Keratinocyte (primary cell): Measurements from ENCODE around the gene DMRT3.

Source experiments
- CTCF ChIP-seq, 3 experiments: IDR thresholded peaks in 1 of 3; conservative IDR thresholded peaks in 1 of 3; optimal IDR thresholded peaks in 1 of 3; 2 replicates in 2 of 3; 3 replicates in 1 of 3; pipeline versions ENCODE3 to v1.5.1; 2011; ENCODE audit warnings: low read length in 3 of 3, mild to moderate bottlenecking in 3 of 3, moderate library complexity in 2 of 3, control low read depth in 1 of 3, inconsistent platforms in 1 of 3; ENCODE audit not compliant: insufficient read depth in 2 of 3; ENCODE audit errors: extremely low read depth in 1 of 3
- EZH2 ChIP-seq: IDR thresholded peaks from one replicate; pipeline ENCODE4 v1.6.1; 2012; ENCODE audit warnings: inconsistent platforms, mild to moderate bottlenecking, low read length, moderate library complexity

DNA sequence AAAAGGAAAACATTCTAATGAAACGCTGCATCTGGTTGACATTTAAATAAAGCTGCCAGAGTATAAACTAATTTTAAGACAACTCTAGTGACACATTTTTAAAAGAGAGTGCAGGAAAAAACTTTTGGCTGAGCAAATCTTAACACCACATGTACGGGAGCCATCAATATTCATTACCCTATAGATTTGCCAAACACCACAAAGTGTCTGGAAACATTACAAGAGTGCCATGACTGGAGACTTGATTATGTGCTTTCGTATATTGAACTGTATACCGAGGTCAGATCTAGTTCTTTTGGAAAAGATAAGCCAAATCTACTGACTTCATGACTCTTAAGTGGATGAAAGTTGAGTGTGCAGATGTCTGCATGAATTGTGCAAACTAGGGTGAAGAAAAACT is 63.1 kb downstream of the DMRT3 start:
- TF ChIP-seq CTCF (optimal IDR thresholded peaks at IDR 0.05 in 1 of 3, IDR thresholded peaks at IDR 0.05 in 1 of 3, conservative IDR thresholded peaks at IDR 0.05 in 1 of 3; ENCODE audit: extremely low read depth in 1 of 3, insufficient read depth in 2 of 3, low read length in 3 of 3): no peak
- no peak for TF ChIP-seq EZH2
